G401 (cell line): ENCODE results near the gene RBMS1. TPM values are rescaled to one million over a fixed set of nuclear protein-coding genes. Genes with fewer than 3 reads are reported as not detected.

Source experiments
- DNase-seq: peaks from one replicate; pipeline ENCODE4 v3.0.0-alpha.2; 2015; ENCODE audit warnings: low spot score
- in situ Hi-C: cut with HindIII; loops from 2 replicates; pipeline ENCODE4 v1.10.0; 2016; ENCODE audit warnings: low sequenced_read_pairs, mixed read lengths
- total RNA-seq: library from RNA; depleted of rRNA; stranded (reverse); fragments of >200 nt; shearing (Covaris generic); gene quantifications from 2 replicates; pipeline ENCODE4 v1.2.3, GENCODE V29; 2014

RBMS1 gene
- total RNA-seq, 1 experiment from 2014 or later: 8.3 TPM

DNA sequence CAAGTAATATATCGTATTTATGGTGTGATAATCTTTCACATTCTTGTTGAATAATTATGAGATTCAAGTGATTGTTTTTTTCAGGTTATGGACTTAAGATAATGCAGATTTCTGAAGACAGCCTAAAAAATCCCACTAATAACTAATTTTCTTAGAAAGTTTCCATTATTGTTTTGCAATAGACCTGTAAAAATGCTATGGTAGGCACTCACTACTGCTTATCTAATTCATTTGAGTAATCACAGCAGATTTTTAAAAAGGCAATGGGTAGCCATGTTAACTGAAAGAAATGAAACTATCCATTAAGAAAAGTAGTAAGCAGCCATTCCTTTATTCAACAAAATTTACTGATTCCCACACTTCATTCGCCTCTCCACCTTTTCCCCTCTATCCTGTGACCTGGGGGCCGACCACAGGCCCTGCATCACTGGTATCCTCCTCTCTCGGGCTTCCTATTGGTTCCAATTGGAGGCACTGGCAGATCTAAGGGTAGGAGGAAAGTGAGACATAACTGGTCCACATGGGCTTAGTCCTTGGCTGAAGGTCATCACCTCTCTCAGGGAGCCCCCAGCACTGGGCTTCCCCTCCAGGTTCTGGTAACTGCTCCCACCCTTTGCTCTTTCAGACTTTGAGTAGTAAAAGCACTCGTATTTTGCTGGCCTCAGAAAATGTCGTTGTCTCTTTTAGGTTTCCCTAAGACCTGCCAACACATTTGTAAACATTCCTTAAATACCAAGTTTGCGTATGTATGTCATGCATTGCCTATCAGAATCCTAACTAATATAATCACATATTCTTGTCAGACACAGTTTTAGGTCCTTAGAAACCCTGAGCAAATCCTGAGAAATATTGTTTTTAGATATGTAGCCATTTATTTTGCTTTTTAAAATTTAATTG lies 18.5 kb downstream of the RBMS1 start:
- in situ Hi-C loops: no loop called here
- no peak for DNase-seq

DNA sequence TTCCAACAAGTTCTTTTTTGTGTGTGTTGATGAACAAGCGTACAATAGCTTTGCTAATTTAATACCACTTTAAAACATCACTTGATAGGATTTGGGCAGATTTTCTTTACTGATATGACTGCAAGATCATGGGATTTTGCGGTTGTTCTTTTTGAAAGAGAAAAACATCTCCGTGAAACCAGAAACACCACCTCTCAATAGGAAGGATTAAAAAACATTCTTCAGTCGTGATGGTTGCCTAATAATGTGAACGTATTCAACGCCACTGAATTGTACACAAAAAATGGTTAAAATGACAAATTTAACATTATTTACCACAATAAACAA lies 19.3 kb downstream of the RBMS1 start:
- in situ Hi-C loops: no loop called here
- DNase-seq: no peak

DNA sequence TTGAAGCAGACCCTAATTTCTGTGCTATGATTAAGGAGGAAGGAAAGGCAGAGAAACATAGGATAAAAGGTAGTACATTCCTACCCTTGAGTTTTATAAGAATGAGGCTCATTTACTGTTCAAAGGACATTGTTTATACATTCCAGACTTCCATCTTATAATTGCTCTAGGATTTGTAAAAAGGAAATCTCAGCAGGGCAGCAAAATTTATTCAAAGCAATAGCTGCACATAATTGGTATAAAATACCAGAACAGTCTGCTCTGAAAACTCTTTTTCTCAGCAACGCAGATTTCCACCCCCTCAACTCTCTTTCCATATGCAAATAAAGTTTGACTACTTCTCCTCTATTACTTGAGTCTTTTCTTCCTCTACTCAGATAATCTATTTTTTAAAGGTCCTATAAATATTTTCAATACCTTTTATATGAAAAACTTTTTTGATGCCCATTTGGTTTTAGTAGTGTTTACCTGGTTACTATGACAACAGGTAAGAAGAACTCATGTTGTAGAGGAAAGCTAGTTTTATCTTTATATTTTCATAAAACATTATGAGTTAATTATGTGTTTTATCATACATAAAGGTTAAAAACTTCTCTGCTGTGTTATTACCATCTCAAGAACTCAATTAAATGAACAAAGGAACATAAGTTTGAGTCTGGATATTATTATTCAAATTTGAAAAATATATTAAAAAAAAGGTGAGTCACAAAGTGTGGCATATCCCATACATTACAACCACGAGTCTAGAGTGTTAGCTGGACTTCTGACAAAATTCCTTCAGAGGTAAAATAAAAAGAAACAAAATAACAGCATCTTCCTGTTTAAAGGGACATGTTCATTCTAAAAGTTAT lies 19.9 kb downstream of the RBMS1 start:
- in situ Hi-C loops: no loop called here
- DNase-seq: no peak

DNA sequence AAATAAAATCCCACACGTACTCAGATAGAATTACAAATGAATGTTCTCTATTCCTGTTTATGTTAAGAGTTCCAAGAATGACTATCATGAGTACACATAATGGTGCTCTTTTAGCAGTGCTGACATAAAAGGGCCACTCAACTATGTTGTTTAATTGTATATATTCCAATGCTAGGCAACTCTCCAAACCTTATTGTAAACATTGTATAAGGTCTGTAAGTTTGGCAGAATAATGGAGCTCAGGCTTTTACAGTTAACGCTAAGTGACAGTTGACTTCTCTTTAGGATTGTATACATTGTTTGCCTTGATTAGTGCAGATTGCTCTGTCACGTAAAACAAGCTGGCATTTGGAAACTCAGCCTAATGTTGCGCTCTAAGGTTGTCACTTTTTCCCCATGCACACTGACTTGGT lies 20.8 kb downstream of the RBMS1 start:
- DNase-seq: no peak

DNA sequence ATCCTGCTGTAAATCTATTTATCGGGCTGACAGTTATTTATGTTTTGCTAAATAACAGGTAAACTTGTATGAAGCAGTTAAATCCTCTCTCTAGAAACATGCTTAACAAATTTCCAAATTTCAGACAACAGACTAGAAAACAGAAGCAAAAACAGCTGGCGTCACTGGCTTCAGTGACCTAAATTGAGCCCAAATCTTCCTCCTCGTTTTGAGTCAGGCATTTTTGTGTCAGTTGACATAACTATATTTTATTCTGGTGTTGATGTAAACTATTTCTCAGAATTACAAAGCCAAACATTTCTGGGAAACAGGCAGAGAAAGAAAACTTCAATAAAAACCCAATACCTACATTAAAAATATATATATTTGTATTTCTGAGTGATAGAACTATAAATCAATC lies 21.7 kb downstream of the RBMS1 start:
- DNase-seq: no peak
- in situ Hi-C loops: no loop called here

More for the DNA sequence above, 20.8 kb downstream of the RBMS1 start:
- in situ Hi-C loops: no loop called here

DNA sequence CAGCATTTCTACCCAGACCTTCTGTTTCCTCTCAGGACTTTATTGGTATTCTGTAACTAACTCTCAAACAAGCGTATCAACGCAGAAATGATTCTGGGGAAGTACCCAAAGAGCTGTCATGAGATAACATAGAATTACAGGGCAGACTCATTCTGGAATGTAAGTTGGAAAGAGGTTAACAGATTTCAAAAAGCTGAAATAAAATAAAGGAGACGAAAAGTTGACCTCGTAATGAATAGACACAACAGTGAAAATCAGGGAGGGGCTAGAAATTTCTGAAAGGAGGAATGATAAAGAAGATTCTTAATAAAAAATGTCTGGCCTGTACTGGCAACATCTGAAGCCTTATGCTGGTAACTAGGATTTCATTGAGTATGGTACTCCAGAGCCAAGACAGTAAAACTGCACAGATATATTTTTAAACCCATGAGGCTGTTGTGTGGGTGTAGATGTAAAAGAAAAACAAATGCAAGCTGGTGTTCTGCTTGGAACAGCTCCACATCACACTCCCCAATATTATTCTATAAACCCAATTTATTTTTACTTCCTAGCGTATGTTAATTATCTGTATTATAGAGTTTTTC lies 23.9 kb downstream of the RBMS1 start:
- no peak for DNase-seq
- in situ Hi-C loops: no loop called here

DNA sequence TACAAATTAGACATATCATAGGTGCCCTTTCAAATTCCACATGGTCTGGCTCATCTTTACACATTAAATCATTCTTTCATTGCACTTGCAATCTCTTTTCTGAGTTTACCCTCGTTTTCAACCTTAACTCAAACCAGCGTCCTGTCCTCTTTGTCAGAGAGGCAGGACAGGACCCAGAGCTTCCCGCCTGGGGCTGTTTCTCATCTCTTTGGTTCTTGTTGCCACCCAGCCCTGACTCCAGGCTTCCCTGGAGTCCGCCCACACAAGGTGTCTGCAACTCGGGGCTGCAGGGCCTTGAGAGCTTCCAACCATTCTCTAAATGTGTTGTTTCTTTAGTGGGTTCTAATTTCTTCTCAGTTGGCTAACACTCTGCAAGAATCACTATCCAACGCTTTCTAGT lies 24.4 kb downstream of the RBMS1 start:
- no peak for DNase-seq
- in situ Hi-C loops: no loop called here

DNA sequence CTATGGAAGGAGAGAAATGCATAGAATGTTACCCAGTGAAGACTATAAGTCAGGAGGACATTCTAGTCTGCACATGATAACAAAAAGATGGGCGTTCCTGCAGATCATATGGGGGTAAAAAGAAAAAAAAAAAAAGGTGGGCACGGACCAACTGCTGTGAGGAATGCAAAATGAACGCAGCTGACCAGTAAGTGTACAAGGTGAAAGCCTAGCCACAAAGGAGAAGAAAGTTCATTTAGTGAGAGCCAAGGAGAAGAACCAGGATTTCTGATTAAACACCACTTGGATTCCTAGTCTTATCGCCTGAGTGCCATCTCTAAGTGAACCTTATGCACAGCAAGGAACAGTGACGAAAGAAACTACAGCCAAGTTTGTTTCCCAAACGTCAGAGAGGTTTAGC lies 26.5 kb downstream of the RBMS1 start:
- DNase-seq: no peak
- in situ Hi-C loops: no loop called here

DNA sequence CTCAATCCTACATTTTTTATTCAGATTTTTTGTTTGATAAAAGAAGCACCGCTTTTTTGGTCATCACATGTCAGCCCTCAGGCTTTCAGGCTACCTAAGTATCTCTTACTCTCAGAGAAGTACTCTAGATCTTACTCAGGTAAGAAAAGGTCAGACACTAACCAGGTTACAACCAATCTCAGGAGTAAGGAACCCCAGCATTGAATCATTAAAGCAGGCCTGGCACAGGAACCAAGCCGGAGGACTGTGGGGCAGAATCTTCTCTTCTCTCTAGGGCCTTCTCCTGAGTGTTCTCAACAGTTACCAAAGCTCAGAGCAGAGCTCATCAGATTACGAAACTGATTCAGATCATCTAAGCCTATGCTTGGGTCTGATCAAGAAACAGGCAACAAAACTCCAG lies 28.2 kb downstream of the RBMS1 start:
- no peak for DNase-seq
- in situ Hi-C loops: no loop called here

DNA sequence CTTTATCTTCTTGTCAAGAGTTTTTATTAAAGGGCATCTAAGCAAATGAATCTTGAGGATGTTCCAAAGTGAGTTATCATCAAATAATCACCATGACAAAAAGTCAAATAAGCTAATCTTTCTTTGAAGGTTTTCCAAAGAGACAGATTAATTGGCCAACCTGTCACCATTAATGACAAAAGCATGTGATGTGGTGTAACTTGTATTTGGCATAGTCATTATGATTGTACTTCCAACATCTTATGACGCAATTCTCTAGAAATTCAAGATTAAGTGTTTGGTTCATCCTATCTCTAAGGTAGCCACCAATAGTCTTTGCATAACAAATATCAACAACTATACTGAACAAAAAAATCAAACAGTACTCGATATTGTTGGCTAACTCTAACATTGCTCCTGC lies 28.6 kb downstream of the RBMS1 start:
- DNase-seq: no peak
- in situ Hi-C loops: no loop called here

DNA sequence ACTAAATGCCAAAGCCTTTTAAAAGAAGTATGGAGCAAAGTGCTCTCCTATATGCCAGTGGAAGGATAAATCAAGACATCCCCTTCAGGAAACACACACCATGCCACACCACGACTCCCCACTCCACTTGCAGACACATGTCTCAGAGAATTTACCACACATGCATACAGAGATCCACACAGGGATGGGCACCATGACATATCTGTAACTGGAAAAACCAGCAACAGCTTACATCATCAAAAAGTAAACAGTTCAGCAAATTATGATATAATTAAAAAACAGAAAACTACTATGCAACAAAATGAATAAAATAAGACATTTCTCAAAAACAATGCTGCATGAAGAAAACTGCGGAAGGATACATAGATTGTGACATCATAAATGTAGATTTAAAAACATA lies 29.6 kb downstream of the RBMS1 start:
- in situ Hi-C loops: no loop called here
- DNase-seq: no peak

DNA sequence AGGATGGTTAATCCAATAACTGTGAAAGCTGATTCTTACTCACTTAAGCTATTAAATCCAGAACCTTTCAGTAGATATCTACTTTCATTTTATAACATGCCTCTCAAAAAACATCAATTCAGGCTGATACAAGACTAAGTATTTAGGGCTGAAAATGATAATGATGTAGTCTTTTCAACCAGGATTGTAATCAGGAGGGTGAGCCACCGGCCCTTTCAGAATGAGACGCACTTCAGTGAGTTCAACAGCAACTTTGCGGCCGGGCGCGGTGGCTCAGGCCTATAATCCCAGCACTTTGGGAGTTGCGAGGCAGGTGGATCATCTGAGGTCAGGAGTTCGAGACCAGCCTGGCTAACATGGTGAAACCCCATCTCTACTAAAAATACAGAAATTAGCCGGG lies 30.4 kb downstream of the RBMS1 start:
- in situ Hi-C loops: no loop called here
- DNase-seq: no peak

DNA sequence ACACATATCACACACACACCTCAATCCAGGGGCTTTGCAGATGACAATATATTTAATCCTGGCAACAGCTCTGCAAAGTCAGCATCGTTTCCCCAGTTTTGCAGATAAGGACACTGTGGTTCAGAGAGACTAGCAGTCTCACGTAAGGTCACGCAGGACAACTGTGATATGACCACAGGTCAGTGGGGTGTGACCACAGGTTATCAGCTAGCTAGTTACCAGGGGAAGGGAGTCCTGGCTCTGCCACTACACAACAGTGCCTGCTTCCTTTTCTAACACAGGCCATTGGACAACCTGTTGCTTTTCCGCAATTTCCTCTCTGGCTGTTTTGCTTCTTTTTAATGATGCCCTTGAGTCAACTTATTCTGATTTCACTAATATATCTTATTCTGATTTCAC lies 33.3 kb downstream of the RBMS1 start:
- in situ Hi-C loops: no loop called here

DNA sequence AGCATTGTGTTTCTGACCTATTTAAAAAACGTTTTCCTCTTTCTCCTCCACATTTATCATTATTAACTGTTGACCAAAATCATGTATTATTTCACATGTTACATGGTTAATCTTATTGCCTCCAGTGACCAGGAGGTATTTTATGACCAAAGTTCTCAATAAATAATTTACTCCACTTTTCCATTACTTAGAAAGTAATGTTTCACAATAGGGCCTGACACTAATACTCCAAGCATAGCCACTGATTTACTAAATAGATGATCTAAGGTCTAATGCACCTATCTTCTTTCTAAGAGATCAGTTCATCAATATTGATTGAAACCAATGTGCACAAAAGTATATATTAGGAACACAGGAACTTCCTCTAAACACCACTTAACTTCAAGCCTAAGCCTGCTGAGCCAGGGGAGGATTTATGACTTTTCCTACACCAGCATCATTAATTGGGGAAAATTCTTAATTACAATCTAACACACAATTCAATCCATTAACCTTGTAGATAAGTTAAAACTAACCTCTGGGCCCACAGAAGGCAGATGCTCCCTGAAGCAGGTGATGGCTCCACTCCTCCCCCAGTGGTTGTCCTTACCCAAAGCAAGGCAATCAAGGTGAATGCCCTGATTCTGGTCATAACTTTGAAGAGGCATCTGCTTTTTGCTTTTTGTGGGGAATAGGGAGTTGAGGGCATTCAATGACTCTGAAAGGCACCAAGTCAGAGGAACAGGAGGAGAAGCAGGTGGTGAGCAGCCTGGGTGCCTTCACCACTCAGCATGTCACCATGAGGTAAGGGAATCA lies 33.9 kb downstream of the RBMS1 start:
- no peak for DNase-seq
- in situ Hi-C loops: no loop called here

More for the DNA sequence above, 33.3 kb downstream of the RBMS1 start:
- DNase-seq: no peak

DNA sequence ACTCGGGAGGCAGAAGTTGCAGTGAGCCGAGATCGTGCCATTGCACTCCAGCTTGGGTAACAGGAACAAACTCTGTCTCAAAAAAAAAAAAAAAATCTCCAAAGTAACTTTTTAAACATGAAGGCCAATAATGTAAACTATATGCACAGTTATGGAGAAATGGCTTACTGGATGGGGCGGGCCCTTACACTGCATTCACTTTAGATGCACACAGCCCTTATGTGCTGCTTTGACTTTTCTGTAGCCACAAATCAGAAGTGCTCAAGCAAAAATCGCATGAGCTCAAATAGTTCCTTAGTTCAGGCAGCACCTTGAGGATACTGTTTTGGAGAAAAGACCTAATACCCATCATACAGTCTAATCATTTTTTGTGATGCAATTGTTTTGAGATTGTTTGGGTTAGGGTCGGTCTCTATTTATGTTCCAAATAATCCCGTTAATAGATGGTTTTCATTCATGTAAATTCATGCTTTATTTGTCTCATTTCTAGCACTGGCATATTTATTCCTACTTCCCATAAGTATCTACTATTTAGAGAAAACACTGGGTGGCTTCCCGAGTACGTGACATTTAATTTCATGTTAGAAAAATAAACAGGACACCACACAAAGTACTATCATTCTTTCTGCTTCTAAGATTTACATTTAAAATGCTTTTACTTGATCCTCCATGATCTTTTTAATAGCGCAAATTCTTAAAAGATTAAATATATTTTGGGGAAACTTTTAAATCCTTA lies 34.7 kb downstream of the RBMS1 start:
- in situ Hi-C loops: no loop called here
- no peak for DNase-seq

DNA sequence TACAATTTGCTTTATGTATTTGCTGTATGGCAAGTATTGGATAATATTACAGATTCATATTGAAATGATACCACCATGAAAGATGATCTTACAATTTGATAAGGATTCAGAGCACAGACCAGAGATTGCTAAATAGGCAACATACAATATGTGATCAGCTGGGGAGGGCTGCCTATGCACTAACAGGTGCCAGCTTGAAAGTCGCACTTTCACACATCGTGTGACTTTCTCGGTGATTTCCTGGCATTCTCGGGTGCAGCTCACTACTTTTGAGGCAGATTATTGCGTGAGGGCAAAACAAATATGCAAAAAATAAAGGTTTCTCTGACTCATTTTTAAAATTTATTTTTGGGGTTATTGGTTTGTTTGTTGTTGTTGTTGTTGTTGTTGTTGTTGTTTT lies 36.0 kb downstream of the RBMS1 start:
- in situ Hi-C loops: no loop called here
- no peak for DNase-seq

DNA sequence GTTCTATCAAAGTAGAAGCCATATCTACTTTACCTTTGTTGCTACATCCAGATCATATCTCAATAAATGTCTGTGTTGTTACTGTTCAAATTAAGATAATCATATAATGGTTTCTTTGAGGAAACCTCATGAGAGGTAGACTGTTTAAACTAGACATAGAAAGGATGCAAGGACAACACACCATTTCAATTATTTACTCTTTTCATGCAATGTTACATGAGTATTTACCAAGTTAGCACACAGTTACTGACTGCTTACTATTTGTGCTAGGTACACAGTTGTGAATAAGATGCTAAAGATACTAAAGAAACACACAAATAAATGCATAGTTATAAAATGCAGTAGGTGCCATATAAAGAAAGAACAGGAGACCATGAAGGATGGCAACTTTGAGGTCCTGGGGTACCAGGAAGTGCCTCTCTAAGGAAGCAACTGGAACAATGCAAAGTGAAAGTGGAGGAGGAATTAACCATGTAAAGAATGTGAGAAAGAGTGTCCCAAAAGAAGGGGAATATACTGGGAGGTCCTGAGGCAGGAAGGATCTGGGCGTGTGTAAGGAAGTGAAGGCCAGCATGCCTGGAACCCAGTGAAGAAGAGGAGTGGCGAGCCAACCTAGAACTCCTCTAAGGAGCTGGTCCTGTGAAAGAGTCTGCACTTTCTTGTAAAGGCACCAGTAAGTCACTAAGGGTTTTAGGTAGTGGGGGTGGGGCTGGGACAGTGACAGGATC lies 39.4 kb downstream of the RBMS1 start:
- no peak for DNase-seq
- in situ Hi-C loops: no loop called here

DNA sequence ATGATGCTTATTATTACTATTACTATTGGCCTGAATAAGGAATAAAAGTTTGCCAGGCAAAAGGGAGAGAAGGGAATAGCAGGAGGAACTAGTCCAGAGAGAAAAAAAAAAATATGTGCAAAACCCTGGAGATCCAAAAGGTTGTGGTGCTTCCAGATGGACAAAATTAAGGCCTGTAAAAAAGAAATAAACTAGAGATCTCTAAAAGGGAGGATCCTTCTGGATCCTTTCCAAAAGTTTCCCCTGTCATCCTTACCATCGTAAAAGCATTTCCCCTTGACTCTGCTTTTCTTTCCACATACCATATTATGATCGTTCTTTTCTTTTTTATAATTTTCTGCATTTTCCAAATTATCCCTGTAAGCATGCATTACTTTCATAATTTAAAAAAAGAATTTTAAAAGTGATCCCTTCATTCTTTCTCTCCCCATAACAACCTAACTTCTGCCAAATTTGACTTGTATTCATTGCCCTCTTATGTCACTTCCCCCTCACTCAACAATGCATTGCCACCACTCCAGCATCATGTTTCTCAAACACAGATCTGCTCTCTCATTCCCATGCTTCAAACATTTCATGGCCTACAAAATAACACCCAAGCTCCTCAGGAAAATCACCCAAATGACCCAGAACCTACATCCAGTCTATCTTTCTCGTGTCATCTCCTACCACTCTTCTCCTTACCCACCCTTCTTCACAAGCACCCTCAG lies 40.3 kb downstream of the RBMS1 start:
- in situ Hi-C loops: no loop called here
- DNase-seq: no peak
